H1 (cell line): ENCODE results near the gene COQ8B. TPM values are rescaled to one million over a fixed set of nuclear protein-coding genes. Genes with fewer than 3 reads are reported as not detected.

Experiments used
- CTCF ChIA-PET: fragments of 300-600 bp; sonication (Branson Sonifier 250); formaldehyde crosslinking; loops from one replicate; lab custom pipeline; 2021; ENCODE audit not compliant: partially characterized antibody; lab: Charles Lee
- POLR2A ChIA-PET: fragments of 300-600 bp; sonication (Branson Sonifier 250); formaldehyde crosslinking; loops from one replicate; lab custom pipeline; 2021; ENCODE audit warnings: inconsistent platforms; ENCODE audit not compliant: partially characterized antibody; lab: Charles Lee
- DNase-seq, 2 experiments: peaks; one replicate each; pipeline versions ENCODE4 v3.0.0 to v3.0.0-alpha.2; 2010 to 2022; ENCODE audit warnings: low spot score in 2 of 2, low read depth in 1 of 2, mixed read lengths in 1 of 2
- FAIRE-seq: peaks from 2 replicates; lab custom pipeline; 2011; peaks lifted over from hg19 to GRCh38; lab: Jason Lieb, UNC
- H2AFZ ChIP-seq: 2 replicates; pipeline ENCODE4 v1.8.1; 2012; ENCODE audit warnings: low read length, inconsistent platforms
- H2AK5ac ChIP-seq: 2 replicates; pipeline ENCODE4 v1.6.1; 2013; ENCODE audit warnings: low read depth, low read length
- H2BK120ac ChIP-seq: replicated peaks from 2 replicates; pipeline ENCODE3; 2013; ENCODE audit warnings: low read depth, low read length, inconsistent platforms
- H2BK12ac ChIP-seq: 2 replicates; pipeline ENCODE4 v1.6.1; 2013; ENCODE audit warnings: low read depth, low read length
- H2BK15ac ChIP-seq: 2 replicates; pipeline ENCODE4 v1.6.1; 2013; ENCODE audit warnings: low read length
- H2BK20ac ChIP-seq: 2 replicates; pipeline ENCODE4 v1.6.1; 2013; ENCODE audit warnings: low read length
- H2BK5ac ChIP-seq: 2 replicates; pipeline ENCODE4 v1.6.1; 2013; ENCODE audit warnings: low read depth, low read length
- H3K14ac ChIP-seq: 2 replicates; pipeline ENCODE4 v1.6.1; 2013; ENCODE audit warnings: inconsistent platforms; ENCODE audit not compliant: insufficient read length
- H3K18ac ChIP-seq: 2 replicates; pipeline ENCODE4 v1.6.1; 2013; ENCODE audit warnings: low read length; ENCODE audit errors: extremely low read depth
- H3K23ac ChIP-seq: 2 replicates; pipeline ENCODE4 v1.6.1; 2013; ENCODE audit warnings: inconsistent platforms; ENCODE audit not compliant: insufficient read length
- H3K23me2 ChIP-seq: 2 replicates; pipeline ENCODE4 v1.6.1; 2013; ENCODE audit warnings: low read depth, low read length
- H3K27ac ChIP-seq: 2 replicates; pipeline ENCODE4 v1.6.1; 2011; ENCODE audit warnings: low read depth, low read length, inconsistent platforms
- H3K27me3 ChIP-seq, 4 experiments: replicated peaks in 1 of 4; 1 replicate in 1 of 4; 2 replicates in 3 of 4; pipeline versions ENCODE4 v1.6.1 to v1.8.1; 2011 to 2013; ENCODE audit warnings: low read length in 3 of 4, mild to moderate bottlenecking in 3 of 4, inconsistent platforms in 2 of 4, mixed read lengths in 2 of 4, moderate library complexity in 1 of 4; ENCODE audit not compliant: control insufficient read depth in 3 of 4, insufficient read depth in 3 of 4; ENCODE audit errors: extremely low read depth in 1 of 4
- H3K36me3 ChIP-seq, 4 experiments: 2 replicates each; pipeline versions ENCODE4 v1.6.1 to v1.8.1; 2011 to 2013; ENCODE audit warnings: mild to moderate bottlenecking in 4 of 4, low read length in 3 of 4, moderate library complexity in 2 of 4, control low read depth in 1 of 4, inconsistent platforms in 1 of 4; ENCODE audit not compliant: insufficient read depth in 4 of 4, control insufficient read depth in 2 of 4
- H3K4ac ChIP-seq: replicated peaks from 2 replicates; pipeline ENCODE3; 2013; ENCODE audit warnings: low read length, low read depth, mixed read lengths, inconsistent platforms; ENCODE audit not compliant: insufficient read length
- H3K4me1 ChIP-seq, 4 experiments: replicated peaks in 1 of 4; 1 replicate in 1 of 4; 2 replicates in 3 of 4; pipeline versions ENCODE4 v1.6.1 to v1.8.1; 2011 to 2013; ENCODE audit warnings: low read length in 3 of 4, inconsistent platforms in 2 of 4, mixed read lengths in 1 of 4; ENCODE audit not compliant: insufficient read depth in 4 of 4, control insufficient read depth in 3 of 4
- H3K4me2 ChIP-seq, 2 experiments: 2 replicates each; pipeline versions ENCODE4 v1.6.1 to v1.8.1; 2011 to 2013; ENCODE audit warnings: low read depth in 2 of 2, low read length in 2 of 2, control low read depth in 1 of 2, inconsistent platforms in 1 of 2, mild to moderate bottlenecking in 1 of 2; ENCODE audit not compliant: insufficient read depth in 1 of 2
- H3K4me3 ChIP-seq, 4 experiments: fragments of 200-600, 300-600 bp in 1 of 4; sonication (generic), shearing (Covaris generic), sonication (Bioruptor Twin) in 1 of 4; 2 replicates each; pipeline versions ENCODE4 v1.5.1 to v1.8.1; 2011 to 2016; ENCODE audit warnings: low read length in 4 of 4, low read depth in 3 of 4, control low read depth in 2 of 4, inconsistent platforms in 2 of 4, mild to moderate bottlenecking in 2 of 4, mixed read lengths in 1 of 4, moderate library complexity in 1 of 4; ENCODE audit not compliant: insufficient read depth in 2 of 4; ENCODE audit errors: extremely low read depth in 1 of 4
- H3K56ac ChIP-seq: replicated peaks from 2 replicates; pipeline ENCODE3; 2013; ENCODE audit warnings: low read depth, mild to moderate bottlenecking, mixed read lengths, low read length, inconsistent platforms; ENCODE audit not compliant: insufficient read length
- H3K79me1 ChIP-seq: 2 replicates; pipeline ENCODE4 v1.6.1; 2013; ENCODE audit warnings: low read depth, low read length, control low read depth
- H3K79me2 ChIP-seq, 2 experiments: 2 replicates each; pipeline versions ENCODE4 v1.6.1 to v1.8.1; 2012 to 2013; ENCODE audit warnings: low read length in 2 of 2, mild to moderate bottlenecking in 2 of 2, inconsistent platforms in 1 of 2; ENCODE audit not compliant: insufficient read depth in 2 of 2, control insufficient read depth in 1 of 2
- H3K9ac ChIP-seq, 4 experiments: replicated peaks in 1 of 4; 1 replicate in 1 of 4; 2 replicates in 3 of 4; pipeline versions ENCODE4 v1.6.1 to v1.8.1; 2011 to 2013; ENCODE audit warnings: low read depth in 3 of 4, low read length in 3 of 4, control low read depth in 2 of 4, mild to moderate bottlenecking in 2 of 4, moderate library complexity in 2 of 4, inconsistent platforms in 1 of 4; ENCODE audit errors: extremely low read depth in 1 of 4
- H3K9me3 ChIP-seq, 2 experiments: 2 replicates each; pipeline versions ENCODE4 v1.6.1 to v1.8.1; 2012 to 2013; ENCODE audit warnings: mild to moderate bottlenecking in 2 of 2, moderate library complexity in 2 of 2, control low read depth in 1 of 2, inconsistent platforms in 1 of 2, low read depth in 1 of 2, low read length in 1 of 2, mixed read lengths in 1 of 2; ENCODE audit not compliant: insufficient read depth in 2 of 2
- H4K20me1 ChIP-seq, 2 experiments: replicated peaks in 1 of 2; 2 replicates each; pipeline versions ENCODE3 to v1.8.1; 2011 to 2013; ENCODE audit warnings: inconsistent platforms in 2 of 2, low read length in 2 of 2, mild to moderate bottlenecking in 1 of 2; ENCODE audit not compliant: insufficient read depth in 2 of 2, control insufficient read depth in 1 of 2
- H4K5ac ChIP-seq: 2 replicates; pipeline ENCODE4 v1.6.1; 2013; ENCODE audit warnings: low read length, low read depth, mixed read lengths, inconsistent platforms; ENCODE audit not compliant: insufficient read length
- H4K8ac ChIP-seq: 2 replicates; pipeline ENCODE4 v1.8.0; 2013; ENCODE audit warnings: mild to moderate bottlenecking, moderate library complexity, low read length, inconsistent platforms; ENCODE audit not compliant: insufficient read depth; ENCODE audit errors: extremely low read depth
- H4K91ac ChIP-seq: replicated peaks from 2 replicates; pipeline ENCODE3; 2013; ENCODE audit warnings: low read length, mixed read lengths, inconsistent platforms; ENCODE audit not compliant: insufficient read length
- ASH2L ChIP-seq: fragments of 200-600, 300-600 bp; sonication (generic); IDR thresholded peaks from one replicate; pipeline ENCODE4 v1.7.1; 2017; ENCODE audit warnings: low read length
- GABPA ChIP-seq: IDR thresholded peaks from 2 replicates; pipeline ENCODE4 v1.6.1; 2011; ENCODE audit warnings: mild to moderate bottlenecking, low read length, moderate library complexity, borderline replicate concordance; ENCODE audit not compliant: insufficient read depth
- POLR2A ChIP-seq, 2 experiments: IDR thresholded peaks; 1 replicate in 1 of 2; 2 replicates in 1 of 2; pipeline ENCODE4 v1.6.1; 2011; ENCODE audit warnings: low read depth in 2 of 2, low read length in 2 of 2, mild to moderate bottlenecking in 2 of 2; ENCODE audit errors: control extremely low read depth in 1 of 2
- POLR2AphosphoS5 ChIP-seq: IDR thresholded peaks from 2 replicates; pipeline ENCODE4 v1.6.1; 2011; ENCODE audit warnings: low read depth, low read length
- POU5F1 ChIP-seq: IDR thresholded peaks from 2 replicates; pipeline ENCODE4 v1.6.1; 2011; ENCODE audit warnings: low read depth, mild to moderate bottlenecking, low read length, moderate library complexity
- SIN3A ChIP-seq, 2 experiments: IDR thresholded peaks in 1 of 2; conservative IDR thresholded peaks in 1 of 2; 2 replicates each; pipeline ENCODE4 v1.6.1; 2011 to 2012; ENCODE audit warnings: low read length in 2 of 2, improper control_type of control experiment in 1 of 2, low read depth in 1 of 2, mild to moderate bottlenecking in 1 of 2
- TAF1 ChIP-seq: IDR thresholded peaks from 2 replicates; pipeline ENCODE4 v1.6.1; 2011; ENCODE audit warnings: mild to moderate bottlenecking, low read depth, low read length
- TCF12 ChIP-seq: IDR thresholded peaks from 2 replicates; pipeline ENCODE4 v1.6.1; 2011; ENCODE audit warnings: low read depth, mild to moderate bottlenecking, low read length
- WGBS, 2 experiments: shearing (Covaris generic) in 1 of 2; methylation state at CpG; one replicate each; pipeline versions ENCODE4 v1.1.6 to v1.1.7; 2013 to 2015; ENCODE audit warnings: low lambda C conversion rate in 2 of 2, mixed read lengths in 2 of 2, inconsistent platforms in 1 of 2, low coverage in 1 of 2, missing lambda C conversion rate in 1 of 2; ENCODE audit not compliant: insufficient replicate concordance in 2 of 2, insufficient coverage in 1 of 2, insufficient read length in 1 of 2; ENCODE audit errors: extremely low coverage in 1 of 2, missing lambda C conversion rate in 1 of 2; 5-methylcytosine and 5-hydroxymethylcytosine counted together
- polyA plus RNA-seq, 7 experiments: library from polyadenylated mRNA; depleted of rRNA in 3 of 7; stranded (reverse) in 5 of 7; unstranded in 2 of 7; fragments of >200 nt in 5 of 7; fragments of 200-250 nt in 2 of 7; gene quantifications; 1 replicate in 5 of 7; 2 replicates in 1 of 7; 4 replicates in 1 of 7; pipeline versions ENCODE4 v1.2.1 to v1.2.3, GENCODE V29; 2011 to 2013; ENCODE audit warnings: missing spikeins in 2 of 7, mixed read lengths in 2 of 7
- total RNA-seq: library from RNA; stranded (reverse); fragmentation: NEBNext Ultra II Directional; extraction: Animal tissue kit (Norgen Biotek cat#: 25700); gene quantifications from 2 replicates; pipeline ENCODE4 v1.2.1, GENCODE V29; 2021
- TF ChIP-seq, protein P1 (sequence below), 3 experiments: IDR thresholded peaks; 1 replicate in 2 of 3; 2 replicates in 1 of 3; pipeline versions ENCODE4 v1.5.1 to v1.6.1; 2011; ENCODE audit warnings: low read length in 3 of 3, mild to moderate bottlenecking in 3 of 3, inconsistent platforms in 2 of 3, low read depth in 1 of 3, moderate library complexity in 1 of 3; ENCODE audit not compliant: insufficient read depth in 1 of 3; ENCODE audit errors: control extremely low read depth in 1 of 3

COQ8B gene
- total and polyA plus RNA-seq, 2 of the 8 experiments (the other 6 are each of a cell fraction or from before 2014, with no cell fraction given): 41.7 to 46.1 TPM

DNA sequence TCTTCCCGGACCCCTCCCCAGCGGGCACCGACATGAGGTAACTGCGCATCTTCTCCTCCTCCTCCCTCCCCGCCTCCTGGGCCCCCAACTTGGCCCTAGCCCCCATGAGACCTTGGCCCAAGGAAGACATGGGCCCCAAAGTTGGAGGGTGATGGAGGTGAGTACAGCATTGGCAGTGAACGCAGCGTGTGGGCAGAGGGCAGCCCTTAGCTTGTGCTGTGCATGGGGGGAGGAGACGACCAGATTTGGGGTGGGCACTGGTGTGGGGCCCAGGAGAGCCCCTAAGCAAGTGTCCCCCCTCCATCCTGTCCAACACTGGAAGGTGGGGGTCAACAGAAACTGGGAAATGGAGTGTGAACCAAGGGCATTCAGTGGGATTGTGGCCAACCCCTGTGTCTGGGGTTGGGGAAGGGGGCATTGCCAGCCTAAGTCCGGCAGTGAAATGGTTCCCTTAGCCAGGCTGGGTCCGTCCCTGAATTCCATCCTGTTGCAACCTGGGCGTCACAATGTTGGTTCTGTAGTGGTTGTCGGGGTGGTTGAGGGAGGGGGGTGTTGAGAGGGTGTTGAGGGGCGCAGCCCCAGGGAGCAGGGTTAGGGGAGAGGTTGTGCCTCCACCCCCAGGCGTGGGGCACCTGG is 49.8 kb downstream of the COQ8B start:
- H3K23me2 ChIP-seq: peaks cover 2% of the 10 kb centered on the region; the same call in 1 of the 2 replicates
- no peaks in the 10 kb centered on the region; a peak in 1 of 7 replicates for H3K27me3 ChIP-seq
- 86% methylated on average over 13 of the region's 14 CpGs; no CpG with 5 or more reads in 1 of the 2 experiments for WGBS, 2 experiments
- no peak overlapping the region for H2BK20ac ChIP-seq
- H2BK5ac ChIP-seq: no peak overlapping the region
- no peaks in the 10 kb centered on the region; the same call in 1 of the 2 replicates for H3K79me1 ChIP-seq
- H3K56ac ChIP-seq: no peak overlapping the region
- peaks cover 0 to 32% (median 14%) of the 10 kb centered on the region in 4 experiments; a peak in 4 of 8 replicates for H3K36me3 ChIP-seq
- no peak overlapping the region for H3K4me2 ChIP-seq
- no peak overlapping the region for H2AFZ ChIP-seq
- no peaks in the 10 kb centered on the region for H3K9me3 ChIP-seq
- H3K79me2 ChIP-seq: no peaks in the 10 kb centered on the region
- no peak overlapping the region for H3K23ac ChIP-seq
- no peak overlapping the region for H3K4ac ChIP-seq
- H2BK120ac ChIP-seq: no peak overlapping the region
- H4K20me1 ChIP-seq: peaks cover 0 to 7% of the 10 kb centered on the region in 2 experiments
- no peak overlapping the region for H2AK5ac ChIP-seq
- no peak overlapping the region for H2BK15ac ChIP-seq
- H3K18ac ChIP-seq: no peak overlapping the region
- H4K8ac ChIP-seq: no peak overlapping the region
- H4K5ac ChIP-seq: no peak overlapping the region
- H3K4me1 ChIP-seq: peaks cover 0 to 4% (median 3%) of the 10 kb centered on the region in 4 experiments; a peak in 5 of 7 replicates
- H2BK12ac ChIP-seq: no peak overlapping the region
- no peak overlapping the region for H3K9ac ChIP-seq
- H3K14ac ChIP-seq: no peak overlapping the region
- CTCF ChIA-PET: no interaction called here
- no peak overlapping the region for H4K91ac ChIP-seq
- H3K4me3 ChIP-seq: no peak overlapping the region
- no peak overlapping the region for H3K27ac ChIP-seq
- no peak for FAIRE-seq
- POLR2A ChIA-PET: no interaction called here
- DNase-seq: no peak
- TF ChIP-seq SIN3A (conservative IDR thresholded peaks at IDR 0.05 in 1 of 2, IDR thresholded peaks at IDR 0.05 in 1 of 2; ENCODE audit: low read depth in 1 of 2, low read length in 2 of 2) (no peak), TCF12 (no peak), POLR2AphosphoS5 (no peak), TAF1 (no peak), POU5F1 (no peak), POLR2A (IDR thresholded peaks at IDR 0.05; ENCODE audit: control extremely low read depth in 1 of 2, low read depth in 2 of 2, low read length in 2 of 2) (no peak), GABPA (no peak), ASH2L (no peak)
- TF ChIP-seq, protein P1, sequence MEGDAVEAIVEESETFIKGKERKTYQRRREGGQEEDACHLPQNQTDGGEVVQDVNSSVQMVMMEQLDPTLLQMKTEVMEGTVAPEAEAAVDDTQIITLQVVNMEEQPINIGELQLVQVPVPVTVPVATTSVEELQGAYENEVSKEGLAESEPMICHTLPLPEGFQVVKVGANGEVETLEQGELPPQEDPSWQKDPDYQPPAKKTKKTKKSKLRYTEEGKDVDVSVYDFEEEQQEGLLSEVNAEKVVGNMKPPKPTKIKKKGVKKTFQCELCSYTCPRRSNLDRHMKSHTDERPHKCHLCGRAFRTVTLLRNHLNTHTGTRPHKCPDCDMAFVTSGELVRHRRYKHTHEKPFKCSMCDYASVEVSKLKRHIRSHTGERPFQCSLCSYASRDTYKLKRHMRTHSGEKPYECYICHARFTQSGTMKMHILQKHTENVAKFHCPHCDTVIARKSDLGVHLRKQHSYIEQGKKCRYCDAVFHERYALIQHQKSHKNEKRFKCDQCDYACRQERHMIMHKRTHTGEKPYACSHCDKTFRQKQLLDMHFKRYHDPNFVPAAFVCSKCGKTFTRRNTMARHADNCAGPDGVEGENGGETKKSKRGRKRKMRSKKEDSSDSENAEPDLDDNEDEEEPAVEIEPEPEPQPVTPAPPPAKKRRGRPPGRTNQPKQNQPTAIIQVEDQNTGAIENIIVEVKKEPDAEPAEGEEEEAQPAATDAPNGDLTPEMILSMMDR (IDR thresholded peaks at IDR 0.05; ENCODE audit: control extremely low read depth in 1 of 3, insufficient read depth in 1 of 3, low read depth in 1 of 3, low read length in 3 of 3): no peak
